ENCODE data around the gene ATAD1.

The ATAD1 gene

DNA sequence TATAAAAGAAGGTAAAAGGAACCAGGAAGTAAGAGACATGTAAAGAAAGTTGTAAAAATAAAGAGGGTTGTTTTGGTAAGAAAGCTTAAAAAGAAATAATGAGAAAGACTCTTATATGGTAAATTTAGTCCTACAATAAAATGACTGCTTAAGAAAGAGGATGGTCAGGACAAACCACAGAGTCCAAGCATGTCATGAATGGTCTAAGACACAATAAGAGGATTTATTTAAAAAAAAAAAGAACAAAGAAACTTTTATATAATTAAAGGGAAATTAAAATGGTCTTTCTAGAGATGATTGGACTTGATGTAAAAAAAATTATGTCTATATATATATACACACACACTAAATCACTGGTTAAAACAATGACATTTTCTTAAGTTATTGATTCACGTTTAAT is 18.2 kb downstream of the ATAD1 start:
- no peak for DNase-seq

DNA sequence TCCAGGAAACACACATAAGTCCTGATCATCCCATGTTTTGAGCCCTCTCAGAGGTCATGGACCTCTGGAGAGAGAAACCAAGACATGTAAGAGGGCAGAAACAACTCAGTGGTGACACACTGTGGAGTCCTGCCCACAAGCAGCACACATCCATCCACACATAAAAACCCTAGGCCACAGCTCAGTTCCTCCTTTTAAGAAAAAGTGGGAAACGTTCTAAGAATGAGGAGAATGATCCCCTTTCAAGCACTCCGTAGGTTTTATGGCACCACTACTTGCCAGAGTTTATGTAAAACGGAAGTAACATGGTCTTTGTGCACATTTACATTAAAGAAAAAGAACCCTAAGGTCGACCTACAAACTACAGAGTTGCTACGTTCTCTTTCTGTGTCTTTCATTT is 19.9 kb downstream of the ATAD1 start:
- DNase-seq: no peak

DNA sequence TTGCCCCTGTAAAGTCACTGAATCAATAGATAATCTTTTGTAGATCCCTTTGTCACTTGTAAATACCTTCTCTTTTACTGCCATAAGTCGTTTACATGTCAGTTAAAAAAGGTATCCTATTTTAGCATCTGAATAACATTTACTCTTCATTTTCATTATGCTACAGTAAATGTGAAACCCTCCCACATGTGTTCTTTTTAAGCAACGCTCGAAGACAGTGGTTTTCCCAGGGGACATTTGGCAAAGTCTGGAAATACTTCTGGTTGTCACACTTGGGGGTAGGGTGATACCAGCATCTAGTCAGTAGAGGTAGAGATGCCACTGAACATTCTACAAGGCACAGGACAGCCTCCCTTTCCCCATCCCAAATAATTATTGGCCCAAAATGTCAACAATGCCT is 23.7 kb downstream of the ATAD1 start:
- no peak for DNase-seq

DNA sequence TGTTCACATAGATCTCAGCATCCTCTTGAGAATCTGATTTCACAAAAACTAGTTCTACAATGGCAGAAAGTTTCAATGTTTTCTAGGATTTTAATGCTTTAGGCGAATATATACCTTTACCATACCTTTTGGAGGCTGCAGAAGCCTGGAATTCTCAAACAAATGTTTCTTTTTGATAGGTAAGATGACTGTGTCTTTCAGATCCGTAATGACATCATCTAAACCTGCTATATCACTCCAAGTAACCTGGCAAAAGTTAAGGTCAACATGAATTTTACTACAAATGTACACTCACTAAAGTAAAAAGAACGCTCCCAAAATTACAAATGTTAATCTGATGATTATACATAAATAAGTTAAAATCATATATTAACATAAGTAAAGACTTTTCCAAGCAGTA is 27.8 kb downstream of the ATAD1 start:
- DNase-seq: no peak

DNA sequence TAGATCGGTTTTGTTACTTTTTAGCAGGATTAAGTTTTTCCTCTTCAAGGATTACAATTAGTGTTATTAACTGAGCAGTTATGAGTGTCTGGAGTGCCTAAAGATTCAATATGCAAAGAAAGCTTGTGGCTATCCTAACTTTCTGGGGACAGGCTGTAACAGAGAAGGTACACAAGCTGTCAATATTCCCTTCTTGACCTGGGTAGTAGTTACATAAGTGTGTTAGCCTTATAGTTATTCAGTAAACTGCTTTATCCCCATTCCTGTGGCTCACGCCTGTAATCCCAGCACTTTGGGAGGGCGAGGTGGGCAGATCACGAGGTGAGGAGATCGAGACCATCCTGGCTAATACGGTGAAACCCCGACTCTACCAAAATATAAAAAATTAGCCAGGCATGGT is 31.6 kb downstream of the ATAD1 start:
- no peak for DNase-seq

DNA sequence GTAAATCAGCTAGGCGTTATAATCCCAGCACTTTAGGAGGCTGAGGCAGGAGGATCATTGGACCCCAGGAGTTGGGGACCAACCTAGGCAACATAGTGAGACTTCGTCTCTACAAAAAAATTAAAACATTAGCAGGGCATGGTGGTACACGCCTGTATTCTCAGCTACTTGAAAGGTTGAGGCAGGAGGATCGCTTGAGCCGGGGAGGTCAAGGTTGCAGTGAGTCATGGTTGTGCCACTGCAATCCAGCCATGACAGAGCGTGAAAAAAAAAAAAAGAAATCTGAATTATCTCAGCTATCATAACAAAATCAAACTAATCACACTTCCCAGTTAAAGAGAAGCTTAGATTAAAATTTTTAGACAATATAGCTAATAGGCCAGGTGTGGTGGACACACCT is 35.3 kb downstream of the ATAD1 start:
- DNase-seq: no peak

DNA sequence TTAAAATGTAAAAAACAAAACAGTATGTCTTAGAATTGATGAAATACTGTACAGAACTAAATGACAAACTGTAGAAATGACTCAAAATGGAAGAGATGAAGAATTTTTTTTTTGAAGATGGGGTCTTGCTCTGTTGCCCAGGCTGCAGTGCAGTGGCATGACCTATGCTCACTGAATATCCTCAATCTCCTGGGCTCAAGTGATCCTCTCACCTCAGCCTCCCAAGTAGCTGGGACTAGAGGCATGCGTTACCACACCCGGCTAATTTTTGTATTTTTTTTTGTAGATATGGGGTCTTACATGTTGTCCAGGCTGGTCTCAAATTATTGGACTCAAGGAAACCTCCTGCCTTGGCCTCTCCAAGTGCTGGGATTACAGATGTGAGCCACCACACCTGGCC is 36.5 kb downstream of the ATAD1 start:
- no peak for DNase-seq

DNA sequence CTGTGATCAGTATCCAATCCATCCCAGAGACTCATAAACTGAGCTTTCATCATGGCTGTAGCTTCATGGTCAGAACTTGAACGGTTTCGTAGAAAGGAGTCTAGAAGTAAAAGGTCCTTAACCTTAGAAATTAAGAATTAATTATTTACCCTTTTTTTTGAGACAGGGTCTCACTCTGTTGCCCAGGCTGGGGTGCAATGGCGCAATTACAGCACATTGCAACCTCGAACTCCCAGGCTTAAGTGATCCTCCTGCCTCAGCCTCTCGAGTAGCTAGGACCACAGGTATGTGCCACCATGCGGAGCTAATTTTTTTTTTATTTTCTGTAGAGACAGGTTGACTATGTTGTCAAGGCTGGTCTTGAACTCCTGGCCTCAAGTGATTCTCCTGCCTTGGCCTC is 41.7 kb downstream of the ATAD1 start:
- DNase-seq: no peak

DNA sequence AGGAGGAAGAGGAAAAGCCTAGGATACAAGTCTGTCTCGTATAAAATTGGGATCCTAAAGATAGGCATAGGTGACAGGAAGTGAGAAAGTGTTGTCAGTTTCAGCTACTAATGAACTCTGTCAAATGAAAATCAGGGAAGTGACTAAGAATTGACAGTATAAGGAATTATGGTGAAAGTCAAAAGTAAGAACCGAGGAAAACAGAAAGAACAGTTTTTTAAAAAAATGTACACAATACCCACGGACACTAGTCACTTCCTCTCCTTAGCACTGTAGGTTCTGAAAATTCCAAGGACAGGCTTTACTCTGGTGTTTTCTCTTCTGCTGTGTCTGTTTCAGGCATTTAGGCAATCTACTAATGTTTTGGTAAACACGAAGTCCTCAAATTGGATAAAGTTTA is 42.3 kb downstream of the ATAD1 start:
- no peak for DNase-seq

DNA sequence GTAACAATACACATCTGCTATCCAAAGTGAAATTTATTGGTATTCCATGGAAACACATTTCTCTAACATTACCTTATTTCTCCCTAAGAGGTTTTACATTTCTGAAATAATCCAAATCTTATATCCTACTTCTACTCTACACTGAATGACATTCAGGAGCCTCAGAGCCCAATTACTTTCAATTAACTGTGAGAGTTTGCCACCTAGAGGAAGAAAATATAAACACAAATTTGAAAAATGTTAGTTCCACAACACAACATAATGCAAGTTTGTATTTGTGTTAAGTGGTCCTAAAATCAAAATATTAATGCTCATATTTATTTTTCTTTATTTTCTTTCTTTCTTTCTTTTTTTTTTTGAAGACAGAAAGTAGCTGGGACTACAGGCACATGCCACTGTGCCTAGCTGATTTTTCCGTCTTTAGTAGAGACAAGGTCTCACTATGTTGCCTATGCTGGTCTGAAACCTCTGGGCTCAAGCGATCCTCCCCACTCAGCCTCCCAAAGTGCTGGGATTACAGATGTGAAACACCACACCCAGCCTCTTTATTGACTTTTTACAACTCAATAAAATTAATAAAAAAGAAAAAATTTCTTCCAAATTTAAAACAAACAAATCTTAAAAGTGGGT is 46.0 kb downstream of the ATAD1 start:
- DNase-seq: no peak

DNA sequence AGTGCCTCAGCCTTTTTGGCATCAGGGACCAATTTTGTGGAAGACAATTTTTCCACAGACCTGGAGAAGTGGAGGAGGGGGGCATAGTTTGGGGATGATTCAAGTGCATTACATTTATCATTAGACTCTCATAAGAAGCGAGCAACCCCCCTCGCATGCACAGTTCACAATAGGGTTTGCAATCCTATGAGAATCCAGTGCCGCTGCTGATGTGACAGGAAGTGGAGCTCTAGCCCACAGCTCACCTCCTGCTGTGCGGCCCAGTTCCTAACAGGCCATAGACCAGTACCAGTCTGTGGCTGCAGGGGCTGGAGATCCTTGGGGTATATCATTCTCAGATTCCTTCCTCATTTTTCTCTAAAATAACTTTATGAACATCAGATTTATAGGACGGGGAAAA is 50.8 kb downstream of the ATAD1 start:
- no peak for DNase-seq

DNA sequence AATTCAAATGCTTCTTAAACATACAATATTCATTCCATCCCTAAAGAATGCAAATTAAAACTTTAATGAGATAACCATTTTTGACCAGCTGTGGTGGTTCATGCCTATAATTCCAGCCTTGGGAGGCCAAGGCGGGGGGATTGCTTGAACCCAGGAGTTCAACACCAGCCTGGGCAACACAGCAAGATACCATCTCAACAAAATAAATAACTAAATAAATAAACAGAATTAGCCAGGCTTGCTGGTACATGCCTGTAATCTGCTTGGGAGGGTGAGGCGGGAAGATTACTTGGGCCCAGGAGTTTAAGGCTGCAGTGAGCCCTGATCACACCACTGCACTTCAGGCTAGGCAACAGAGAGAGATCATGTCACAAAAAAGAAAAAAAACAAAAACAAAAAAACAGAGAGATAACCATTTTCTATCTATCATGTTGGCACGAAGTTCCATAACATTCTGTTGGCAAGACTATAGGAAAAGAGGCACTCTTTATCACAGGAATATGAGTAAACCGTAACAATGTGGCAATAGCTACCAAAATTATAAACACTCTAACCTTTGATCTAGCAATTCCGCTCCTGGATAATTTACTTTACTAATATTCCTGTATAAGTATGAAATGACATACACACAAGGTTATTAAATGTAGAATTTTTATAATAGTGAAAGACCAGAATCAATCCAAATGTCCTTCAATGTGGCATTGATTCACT is 52.2 kb downstream of the ATAD1 start:
- DNase-seq: no peak

DNA sequence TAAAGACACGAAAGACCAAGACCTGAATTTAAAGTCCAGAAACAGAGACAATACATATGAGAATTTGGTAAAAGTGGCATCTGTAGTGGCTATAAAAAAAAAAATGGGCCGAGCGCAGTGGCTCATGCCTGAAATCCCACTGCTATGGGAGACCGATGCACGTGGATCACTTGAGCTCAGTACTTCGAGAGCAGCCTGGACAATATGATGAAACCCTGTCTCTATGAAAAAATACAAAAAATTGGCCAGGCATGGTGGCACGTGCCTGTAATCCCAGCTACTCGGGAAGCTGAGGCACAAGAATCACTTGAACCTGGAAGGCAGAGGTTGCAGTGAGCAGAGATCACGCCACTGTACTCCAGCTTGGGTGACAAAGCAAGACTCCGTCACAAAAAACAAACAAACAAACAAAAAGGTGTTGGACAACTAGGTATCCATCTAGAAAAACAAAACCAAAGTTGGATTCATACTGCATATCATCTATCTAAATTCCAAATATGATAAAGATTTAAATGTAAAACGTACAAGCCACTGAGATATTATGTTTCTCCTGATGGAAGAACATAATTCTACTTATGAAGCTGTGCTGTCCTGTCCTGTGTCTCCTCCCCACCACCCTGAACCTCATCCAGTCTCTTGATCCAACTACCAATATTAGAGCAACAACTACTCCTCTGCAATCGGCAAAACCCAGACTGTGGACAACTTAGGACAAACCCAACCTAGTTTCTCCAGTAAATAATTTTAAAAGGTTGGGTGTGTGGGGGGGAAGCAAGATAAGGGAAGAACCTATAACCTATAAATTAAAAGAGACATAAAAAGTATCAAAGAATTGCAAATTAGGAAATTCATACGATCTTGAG is 53.7 kb downstream of the ATAD1 start:
- no peak for DNase-seq

DNA sequence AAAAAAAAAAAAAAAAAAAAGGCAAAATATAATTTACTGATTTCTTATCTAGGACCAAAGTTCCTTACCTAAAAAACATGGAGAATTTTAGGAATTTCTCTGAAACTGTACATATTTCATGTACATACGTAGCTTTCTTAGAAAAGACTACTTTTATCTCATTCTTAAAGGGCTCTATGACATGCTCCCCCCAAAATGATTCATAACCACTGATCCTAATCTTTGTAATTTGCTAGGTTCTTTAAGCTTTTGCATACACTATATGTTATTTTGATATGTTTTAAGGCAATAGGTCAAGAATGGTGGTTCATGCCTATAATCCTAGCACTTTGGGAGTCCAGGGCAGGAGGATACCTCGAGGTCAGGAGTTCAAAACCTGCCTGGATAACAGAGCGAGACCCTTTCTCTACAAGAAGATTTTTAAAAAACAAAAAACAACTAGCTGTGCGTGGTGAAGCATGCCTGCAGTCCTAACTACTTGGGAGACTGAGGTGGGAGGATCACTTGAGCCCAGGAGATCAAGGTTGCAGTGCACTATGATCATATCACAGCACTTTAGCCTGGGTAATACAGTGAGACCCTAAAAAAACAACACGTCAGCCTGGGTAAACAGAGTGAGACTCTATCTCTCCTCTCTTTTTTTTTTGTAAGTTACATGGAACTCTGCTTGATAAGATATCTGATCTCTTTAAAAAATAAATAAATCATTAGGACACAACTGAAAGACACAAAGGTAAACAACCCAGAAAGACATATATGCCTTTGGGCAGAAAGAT is 54.8 kb downstream of the ATAD1 start:
- DNase-seq: no peak

DNA sequence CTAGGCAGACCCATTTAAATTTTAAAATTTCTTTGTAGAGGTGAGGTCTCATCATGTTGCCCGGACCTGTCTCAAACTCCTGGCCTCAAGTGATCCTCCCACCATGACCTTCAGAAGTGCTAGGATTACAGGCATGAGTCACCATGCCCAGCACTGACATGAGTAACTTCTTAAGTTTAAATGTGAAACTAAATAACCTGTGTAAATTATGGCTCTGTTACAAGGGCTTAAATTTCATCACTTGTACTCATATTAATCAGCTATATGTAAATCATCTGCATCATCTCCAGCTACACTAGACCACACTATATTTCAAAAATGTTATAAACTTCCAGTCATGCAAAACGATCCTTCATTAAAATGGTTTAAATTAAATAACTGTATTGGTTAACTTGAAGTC is 56.1 kb downstream of the ATAD1 start:
- DNase-seq: peak; percentile 25

DNA sequence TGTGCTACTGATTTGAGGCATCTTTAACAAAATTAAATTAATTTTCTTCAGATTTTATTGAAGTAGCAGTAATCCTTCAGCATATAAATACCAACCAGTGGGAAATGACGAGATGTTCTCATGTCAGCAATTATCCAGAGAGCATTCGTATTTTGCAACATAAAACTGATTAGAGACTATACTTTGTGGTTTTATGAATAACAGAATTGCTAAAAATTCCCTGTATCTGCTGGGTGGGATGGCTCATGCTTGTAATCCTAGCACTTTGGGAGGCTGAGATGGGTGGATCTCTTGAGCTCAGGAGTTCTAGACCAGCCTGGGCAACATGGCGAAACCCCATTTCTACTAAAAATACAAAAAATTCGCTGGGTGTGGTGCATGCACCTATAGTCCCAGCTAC is 56.9 kb downstream of the ATAD1 start:
- DNase-seq: no peak

DNA sequence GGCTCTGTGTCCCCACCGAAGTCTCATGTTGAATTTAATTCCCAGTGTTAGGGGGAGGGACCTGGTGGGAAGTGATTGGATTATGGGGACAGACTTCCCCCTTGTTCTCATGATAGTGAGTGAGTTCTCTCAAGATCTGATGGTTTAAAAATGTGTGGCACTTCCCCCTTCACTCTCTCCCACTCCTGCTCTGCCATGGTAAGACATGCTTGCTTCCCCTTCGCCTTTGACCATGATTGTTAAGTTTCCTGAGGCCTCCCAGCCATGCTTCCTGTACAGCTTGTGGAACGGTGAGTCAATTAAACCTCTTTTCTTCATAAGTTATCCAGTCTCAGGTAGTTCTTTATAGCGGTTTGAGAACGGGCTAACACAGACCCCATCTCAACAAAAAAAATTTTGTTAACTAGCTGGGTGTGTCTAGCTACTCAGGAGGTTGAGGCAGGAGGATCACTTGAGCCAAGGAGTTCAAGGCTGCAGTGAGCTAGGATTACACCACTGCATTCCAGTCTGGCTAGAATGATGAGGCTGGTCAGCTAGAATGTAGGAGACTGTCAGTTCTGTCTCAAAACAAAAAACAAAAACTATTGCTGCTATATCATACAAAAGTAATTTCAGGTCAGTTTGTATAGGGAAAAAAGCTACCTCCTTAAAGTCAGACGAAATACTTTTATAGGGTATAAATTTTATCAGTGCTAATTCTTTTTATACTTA is 57.7 kb downstream of the ATAD1 start:
- no peak for DNase-seq

DNA sequence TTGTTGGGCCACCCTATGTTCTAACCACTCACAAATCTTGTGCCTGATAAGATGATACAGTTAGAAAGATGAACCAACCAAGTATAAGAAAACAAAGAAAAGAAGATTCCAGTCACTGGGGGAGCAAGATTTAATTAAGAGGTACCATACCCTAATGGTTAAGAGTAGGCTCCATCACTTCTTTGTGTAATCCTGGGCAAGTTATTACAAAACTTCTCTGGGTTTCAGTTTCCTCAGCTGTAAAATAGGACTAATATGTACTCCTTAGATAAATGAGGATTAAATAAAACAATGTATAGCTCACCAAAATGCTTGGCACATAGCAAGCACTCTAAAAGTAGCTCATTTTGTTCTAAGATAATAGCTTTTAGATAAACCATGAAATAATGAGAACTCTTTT is 58.5 kb downstream of the ATAD1 start:
- no peak for DNase-seq

DNA sequence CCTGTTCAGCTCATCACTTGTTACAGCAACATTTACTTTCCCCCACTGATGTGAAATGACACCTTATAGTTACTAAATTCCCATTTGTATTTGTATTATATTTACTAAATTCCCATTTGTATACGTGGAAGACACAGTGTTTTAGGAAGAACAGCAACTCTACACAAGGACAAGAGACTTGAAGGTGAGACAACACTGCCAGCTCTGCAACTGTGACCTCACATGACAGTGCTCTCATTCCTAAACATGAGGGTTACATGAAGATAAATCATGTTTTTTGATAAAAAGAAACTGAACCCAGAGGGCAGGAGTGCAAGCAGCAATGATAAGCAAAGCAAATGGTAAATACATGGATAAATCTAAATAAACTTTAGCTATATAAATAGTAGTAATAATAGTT is 60.3 kb downstream of the ATAD1 start:
- no peak for DNase-seq

DNA sequence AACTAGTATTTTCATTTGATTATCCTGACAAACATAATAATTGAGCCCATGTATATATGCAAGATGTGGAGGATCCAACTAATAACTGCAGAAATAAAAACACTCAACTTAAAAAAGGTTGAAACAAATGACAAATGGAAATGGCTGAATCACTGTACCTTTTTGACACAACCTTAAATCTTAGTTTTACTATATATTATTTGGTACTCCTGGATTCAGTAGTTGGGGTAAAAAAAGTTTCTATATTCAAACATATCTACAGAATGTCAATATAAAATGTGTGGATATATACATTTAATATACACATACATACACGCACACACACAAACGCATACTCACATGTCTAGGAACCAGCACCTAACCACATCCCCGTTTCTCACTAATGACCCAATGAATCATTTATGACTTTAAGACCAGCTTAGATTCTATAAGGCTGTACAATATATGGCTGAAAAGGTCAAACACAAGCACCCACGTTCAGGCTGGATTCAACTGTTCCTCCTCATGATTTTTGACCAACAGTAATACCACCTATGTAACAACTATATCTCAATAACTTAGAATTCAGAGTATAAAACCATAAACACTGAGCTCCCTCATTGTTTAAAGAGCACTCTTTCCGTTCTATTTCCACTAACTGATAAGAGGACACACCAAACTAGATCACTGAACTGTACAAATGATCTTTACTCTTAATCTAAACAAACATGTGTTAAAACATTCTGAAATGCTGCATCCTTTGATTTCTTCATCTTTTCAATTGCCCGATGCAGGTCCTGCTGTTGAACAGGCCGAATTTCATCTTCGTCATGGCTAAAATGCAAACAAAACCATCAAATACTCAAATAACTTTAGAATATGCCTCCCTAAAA is 63.8 kb downstream of the ATAD1 start:
- DNase-seq: no peak

DNA sequence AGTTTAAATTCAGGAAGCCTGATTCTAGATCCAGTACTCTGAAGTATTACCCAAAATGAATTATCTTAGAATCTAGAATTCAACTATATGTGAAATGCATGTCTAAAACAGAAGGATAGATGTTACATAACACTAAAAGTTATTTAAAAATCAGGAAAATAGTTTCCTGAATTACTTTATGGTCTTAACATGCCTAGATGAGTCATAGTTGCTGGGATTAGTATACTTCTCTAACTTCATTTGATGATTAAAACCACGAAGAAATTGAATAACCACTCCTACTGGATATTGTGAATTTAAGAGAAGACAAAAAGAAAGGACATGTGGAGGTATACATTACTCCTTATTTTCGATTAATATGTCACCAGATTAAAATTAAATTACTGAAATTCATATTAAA is 65.5 kb downstream of the ATAD1 start:
- DNase-seq: no peak

DNA sequence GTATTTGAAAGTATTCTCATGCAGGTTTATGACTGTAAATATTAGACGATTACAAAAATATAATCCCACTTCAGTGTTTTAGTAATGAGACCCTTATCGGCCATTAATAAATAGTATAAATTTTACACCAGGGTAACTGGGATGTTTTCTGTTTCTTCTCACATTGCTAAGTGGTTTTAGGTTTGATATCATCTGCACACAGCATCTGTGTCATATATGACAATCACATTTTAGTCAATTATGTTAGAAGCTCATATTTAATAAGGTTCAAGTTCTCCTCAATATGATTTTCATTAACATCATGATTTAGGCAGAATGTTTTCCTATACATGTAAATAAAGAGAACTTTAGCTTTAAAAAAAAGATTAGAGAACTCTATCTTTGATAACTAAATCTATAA is 66.8 kb downstream of the ATAD1 start:
- DNase-seq: no peak
